Measurements from ENCODE around the gene LPP. TPM values are rescaled to one million over a fixed set of nuclear protein-coding genes. Genes with fewer than 3 reads are reported as not detected.
A peak's percentile ranks its signal among the peaks of the same experiment; 100 is the strongest.

The LPP gene
- polyA plus RNA-seq, 1 experiment: 60.0 TPM

- Histone ChIP-seq H3K36me3 (ENCODE audit: control insufficient read depth, insufficient read depth, low read length) (no peaks in the 10 kb centered on the region), H3K4me3 (ENCODE audit: low read depth, low read length) (no peak overlapping the region), H3K27me3 (ENCODE audit: control insufficient read depth, insufficient read depth, low read length) (no peaks in the 10 kb centered on the region)
- TF ChIP-seq, protein P1, sequence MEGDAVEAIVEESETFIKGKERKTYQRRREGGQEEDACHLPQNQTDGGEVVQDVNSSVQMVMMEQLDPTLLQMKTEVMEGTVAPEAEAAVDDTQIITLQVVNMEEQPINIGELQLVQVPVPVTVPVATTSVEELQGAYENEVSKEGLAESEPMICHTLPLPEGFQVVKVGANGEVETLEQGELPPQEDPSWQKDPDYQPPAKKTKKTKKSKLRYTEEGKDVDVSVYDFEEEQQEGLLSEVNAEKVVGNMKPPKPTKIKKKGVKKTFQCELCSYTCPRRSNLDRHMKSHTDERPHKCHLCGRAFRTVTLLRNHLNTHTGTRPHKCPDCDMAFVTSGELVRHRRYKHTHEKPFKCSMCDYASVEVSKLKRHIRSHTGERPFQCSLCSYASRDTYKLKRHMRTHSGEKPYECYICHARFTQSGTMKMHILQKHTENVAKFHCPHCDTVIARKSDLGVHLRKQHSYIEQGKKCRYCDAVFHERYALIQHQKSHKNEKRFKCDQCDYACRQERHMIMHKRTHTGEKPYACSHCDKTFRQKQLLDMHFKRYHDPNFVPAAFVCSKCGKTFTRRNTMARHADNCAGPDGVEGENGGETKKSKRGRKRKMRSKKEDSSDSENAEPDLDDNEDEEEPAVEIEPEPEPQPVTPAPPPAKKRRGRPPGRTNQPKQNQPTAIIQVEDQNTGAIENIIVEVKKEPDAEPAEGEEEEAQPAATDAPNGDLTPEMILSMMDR (IDR thresholded peaks at IDR 0.05; ENCODE audit: insufficient read depth, low read depth, low read length): no peak
- ChIA-PET POLR2A (no interaction called here), CTCF (interaction anchor here (0.9 to 1.3 kb wide), 3 partner anchors 30 to 670 kb away, joined by 3 to 6 read pairs (median 5); no protein-coding TSS in a partner anchor)
- peak; percentile 98 for DNase-seq (ENCODE audit: low read depth)
These were observed 132.1 kb downstream of the LPP start for GRCh38 chr3:188286087-188286513.

- DNase-seq (ENCODE audit: low read depth): no peak
- Histone ChIP-seq H3K4me3 (ENCODE audit: low read depth, low read length) (no peak overlapping the region), H3K36me3 (ENCODE audit: control insufficient read depth, insufficient read depth, low read length) (no peaks in the 10 kb centered on the region), H3K27me3 (ENCODE audit: control insufficient read depth, insufficient read depth, low read length) (no peaks in the 10 kb centered on the region)
- ChIA-PET POLR2A (no interaction called here), CTCF (interaction anchor here (0.6 to 1.3 kb wide), 3 partner anchors 8 to 650 kb away, joined by 3 to 4 read pairs (median 3); no protein-coding TSS in a partner anchor)
- TF ChIP-seq, protein P1 (IDR thresholded peaks at IDR 0.05; ENCODE audit: insufficient read depth, low read depth, low read length): no peak
These were observed 133.4 kb downstream of the LPP start for GRCh38 chr3:188287339-188287738.

GRCh38 chr3:188287762-188288505 is 134.0 kb downstream of the LPP start:
- POLR2A ChIA-PET: interaction anchor here (0.5 kb wide), 1 partner anchor 24 kb away, joined by 3 read pairs; no protein-coding TSS in a partner anchor
- CTCF ChIA-PET: interaction anchor here (0.6 to 1.8 kb wide), 4 partner anchors 8 to 649 kb away, joined by 3 to 5 read pairs (median 4); no protein-coding TSS in a partner anchor
- Histone ChIP-seq H3K27me3 (ENCODE audit: control insufficient read depth, insufficient read depth, low read length) (no peaks in the 10 kb centered on the region), H3K36me3 (ENCODE audit: control insufficient read depth, insufficient read depth, low read length) (no peaks in the 10 kb centered on the region), H3K4me3 (ENCODE audit: low read depth, low read length) (no peak overlapping the region)
- no peak for DNase-seq (ENCODE audit: low read depth)
- TF ChIP-seq, protein P1 (IDR thresholded peaks at IDR 0.05; ENCODE audit: insufficient read depth, low read depth, low read length): no peak

GRCh38 chr3:188292251-188292650 is 138.3 kb downstream of the LPP start:
- Histone ChIP-seq H3K4me3 (ENCODE audit: low read depth, low read length) (no peak overlapping the region), H3K36me3 (ENCODE audit: control insufficient read depth, insufficient read depth, low read length) (no peaks in the 10 kb centered on the region), H3K27me3 (ENCODE audit: control insufficient read depth, insufficient read depth, low read length) (no peaks in the 10 kb centered on the region)
- ChIA-PET CTCF (no interaction called here), POLR2A (no interaction called here)
- no peak for DNase-seq (ENCODE audit: low read depth)
- TF ChIP-seq, protein P1 (IDR thresholded peaks at IDR 0.05; ENCODE audit: insufficient read depth, low read depth, low read length): no peak

- Histone ChIP-seq H3K4me3 (ENCODE audit: low read depth, low read length) (no peak overlapping the region), H3K27me3 (ENCODE audit: control insufficient read depth, insufficient read depth, low read length) (no peaks in the 10 kb centered on the region), H3K36me3 (ENCODE audit: control insufficient read depth, insufficient read depth, low read length) (no peaks in the 10 kb centered on the region)
- TF ChIP-seq, protein P1 (IDR thresholded peaks at IDR 0.05; ENCODE audit: insufficient read depth, low read depth, low read length): no peak
- no peak for DNase-seq (ENCODE audit: low read depth)
- ChIA-PET CTCF (no interaction called here), POLR2A (no interaction called here)
These were observed 138.9 kb downstream of the LPP start for GRCh38 chr3:188292827-188293226.
